Peyer's patch (tissue), 4 donors: Measurements from ENCODE around the gene RFX5.

Source experiments
- CTCF ChIP-seq, 6 experiments: fragments of 450-650 bp in 4 of 6; fragments of 200-600 bp in 2 of 6; sonication (generic) in 1 of 6; IDR thresholded peaks; one replicate each; pipeline ENCODE4 v1.5.1; 2017 to 2019; ENCODE audit warnings: antibody characterized with exemption in 6 of 6, mild to moderate bottlenecking in 3 of 6, moderate library complexity in 1 of 6
- POLR2A ChIP-seq, 2 donors: fragments of 450-650 bp; IDR thresholded peaks; one replicate each; pipeline ENCODE4 v1.5.1; 2017; ENCODE audit warnings: antibody characterized with exemption in 2 of 2, mild to moderate bottlenecking in 2 of 2, moderate library complexity in 2 of 2

- TF ChIP-seq POLR2A (IDR thresholded peaks at IDR 0.05), result no peak
- no peak for TF ChIP-seq CTCF (IDR thresholded peaks at IDR 0.05)
These were observed 9.6 kb upstream of the RFX5 start for GRCh38 chr1:151356696-151357095.
